ENCODE measurements around the gene LPAR3. TPM values are rescaled to one million over a fixed set of nuclear protein-coding genes. Genes with fewer than 3 reads are reported as not detected.

LPAR3 gene
- polyA plus RNA-seq, 3 donors = 1.1 to 1.4 (median 1.2) TPM

DNA sequence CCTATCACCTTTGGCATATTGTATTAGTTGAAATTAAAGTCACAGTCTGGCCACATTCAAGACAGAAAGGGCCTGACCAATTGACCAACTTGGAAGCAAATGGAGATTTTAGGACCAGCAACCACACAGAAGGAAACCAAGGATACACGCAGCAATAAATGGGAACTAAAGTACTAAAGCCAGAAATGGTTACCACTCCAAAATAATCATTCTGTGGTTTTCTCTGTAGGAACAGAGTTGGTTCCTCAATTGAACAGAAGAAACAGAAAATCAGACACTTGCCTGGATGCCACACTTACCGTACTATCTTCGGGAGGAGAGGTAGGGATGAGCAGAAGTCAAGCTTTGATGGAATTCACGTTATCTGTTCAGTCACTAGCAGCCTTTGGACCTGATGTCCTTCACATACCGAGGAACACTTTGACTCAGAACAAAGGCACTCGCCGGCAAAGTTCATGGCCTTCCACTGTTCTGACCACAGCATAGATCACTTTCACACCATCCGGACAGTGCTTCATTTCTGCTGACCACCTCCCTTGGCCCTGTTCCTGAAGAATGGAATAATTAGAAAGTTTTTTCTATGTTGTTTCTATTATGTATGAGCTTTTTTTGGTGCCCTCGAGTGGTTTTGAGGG, 96.9 kb downstream of the LPAR3 start:
- no peak for DNase-seq (ENCODE audit: extremely low read depth in 1 of 11, low read depth in 9 of 11, low spot score in 4 of 11)

DNA sequence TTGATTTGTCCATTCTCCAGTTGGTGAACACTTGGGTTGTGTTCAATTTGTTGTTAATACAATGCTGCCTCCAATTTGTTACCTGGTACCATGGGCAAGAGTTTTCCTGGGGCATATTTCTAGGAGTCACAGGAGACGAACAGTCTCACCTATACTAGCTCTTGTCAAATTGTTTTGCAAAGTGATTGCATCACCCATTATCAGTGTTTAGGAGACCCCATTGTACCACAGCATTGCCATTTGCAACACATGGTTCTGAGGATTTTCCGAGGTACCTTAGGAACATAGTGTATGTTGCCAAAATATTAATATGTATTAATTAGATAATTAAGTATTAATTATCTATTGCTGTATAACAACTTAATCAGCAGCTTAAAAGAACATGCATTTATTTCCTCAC, 97.8 kb downstream of the LPAR3 start:
- DNase-seq (ENCODE audit: extremely low read depth in 1 of 11, low read depth in 9 of 11, low spot score in 4 of 11) = no peak

DNA sequence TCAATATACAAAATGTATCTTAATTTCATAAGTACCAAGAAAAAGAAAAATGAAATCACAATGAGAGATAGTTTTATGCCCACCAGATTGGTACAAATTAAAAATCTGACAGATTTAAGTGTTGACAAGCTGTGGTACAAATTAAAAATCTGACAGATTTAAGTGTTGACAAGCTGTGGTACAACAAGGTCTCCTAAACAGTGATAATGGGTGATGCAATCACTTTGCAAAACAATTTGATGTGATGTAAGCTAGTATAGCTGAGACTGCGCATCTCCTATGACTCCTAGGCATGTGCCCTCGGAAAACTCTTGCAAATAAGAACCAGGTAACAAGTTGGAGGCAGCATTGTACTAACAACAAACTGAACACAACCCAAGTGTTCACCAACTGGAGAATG, 100.6 kb downstream of the LPAR3 start:
- no peak for DNase-seq (ENCODE audit: extremely low read depth in 1 of 11, low read depth in 9 of 11, low spot score in 4 of 11)

DNA sequence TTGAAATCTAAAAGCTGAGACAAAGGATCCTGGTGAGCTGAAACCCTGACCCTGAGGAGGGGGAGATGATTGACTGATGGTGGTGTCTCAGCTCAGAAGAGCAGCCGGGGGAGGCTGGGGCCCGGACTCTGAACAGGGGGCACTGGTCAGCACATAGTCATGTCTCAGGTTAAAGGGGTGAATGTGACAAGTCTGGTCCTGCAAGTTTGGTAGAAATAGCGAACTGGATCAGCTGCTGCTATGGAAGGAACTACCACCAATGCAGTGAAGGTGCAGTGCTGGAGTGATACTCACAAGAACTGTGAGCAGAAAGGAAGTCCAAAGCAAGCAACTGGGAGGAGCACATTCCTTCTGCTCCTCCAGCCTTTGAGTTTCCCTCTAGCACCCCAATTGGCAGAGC, 104.0 kb downstream of the LPAR3 start:
- no peak for DNase-seq (ENCODE audit: extremely low read depth in 1 of 11, low read depth in 9 of 11, low spot score in 4 of 11)

DNA sequence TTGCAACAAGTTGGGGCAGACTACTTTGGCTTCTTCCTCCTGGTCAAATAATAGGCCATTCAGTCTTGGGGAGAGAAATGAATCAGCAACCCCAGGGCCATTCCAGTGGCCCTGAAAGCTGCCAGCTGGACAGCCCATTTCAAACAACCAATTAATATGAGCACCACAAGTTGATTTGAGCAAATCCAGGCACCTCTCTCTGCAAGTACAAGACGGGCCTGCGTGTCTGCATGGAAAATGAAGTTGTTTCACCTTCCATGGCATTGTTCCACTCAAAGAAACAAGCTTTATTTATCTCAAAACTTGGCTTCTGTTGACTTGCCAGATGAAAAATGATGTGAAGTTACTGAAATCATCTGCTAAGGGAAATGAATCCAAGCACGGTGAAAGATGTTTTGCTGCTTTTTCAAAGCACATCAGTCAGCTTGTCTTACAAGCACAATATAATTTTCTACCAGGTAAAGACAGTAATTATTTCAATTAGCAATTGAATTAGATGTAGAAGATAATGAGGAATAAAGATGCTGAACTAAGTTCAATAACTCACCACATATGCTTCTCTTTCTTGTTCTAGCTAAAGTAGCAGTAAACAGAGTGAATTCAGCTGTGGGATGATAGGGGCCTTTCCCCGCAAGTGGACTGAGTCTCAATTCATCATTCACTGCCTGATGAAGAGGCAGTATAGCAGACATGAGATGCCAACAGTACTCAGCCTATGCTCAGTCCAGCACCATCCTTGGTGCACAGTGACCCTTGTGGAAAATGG, 107.6 kb downstream of the LPAR3 start:
- DNase-seq (ENCODE audit: extremely low read depth in 1 of 11, low read depth in 9 of 11, low spot score in 4 of 11) = no peak

DNA sequence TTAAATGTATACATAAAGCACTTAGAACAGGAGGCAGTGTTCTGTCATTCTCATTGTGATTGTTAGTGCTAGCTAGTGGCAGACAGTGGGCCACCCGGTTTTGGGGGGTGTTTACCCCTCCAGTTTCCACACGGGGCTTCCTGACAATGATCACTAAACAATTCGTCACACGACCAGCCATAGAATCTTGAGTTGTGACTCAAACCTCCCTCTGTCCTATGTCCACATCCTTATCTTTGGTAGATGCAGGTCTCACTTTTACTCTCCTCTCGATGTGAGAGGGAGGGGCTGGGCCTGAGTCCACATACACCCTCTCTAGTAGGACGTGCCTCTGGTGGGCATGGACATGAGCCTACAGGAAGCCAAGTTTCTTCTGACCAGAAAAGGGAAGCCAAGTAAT, 110.1 kb downstream of the LPAR3 start:
- no peak for DNase-seq (ENCODE audit: extremely low read depth in 1 of 11, low read depth in 9 of 11, low spot score in 4 of 11)

DNA sequence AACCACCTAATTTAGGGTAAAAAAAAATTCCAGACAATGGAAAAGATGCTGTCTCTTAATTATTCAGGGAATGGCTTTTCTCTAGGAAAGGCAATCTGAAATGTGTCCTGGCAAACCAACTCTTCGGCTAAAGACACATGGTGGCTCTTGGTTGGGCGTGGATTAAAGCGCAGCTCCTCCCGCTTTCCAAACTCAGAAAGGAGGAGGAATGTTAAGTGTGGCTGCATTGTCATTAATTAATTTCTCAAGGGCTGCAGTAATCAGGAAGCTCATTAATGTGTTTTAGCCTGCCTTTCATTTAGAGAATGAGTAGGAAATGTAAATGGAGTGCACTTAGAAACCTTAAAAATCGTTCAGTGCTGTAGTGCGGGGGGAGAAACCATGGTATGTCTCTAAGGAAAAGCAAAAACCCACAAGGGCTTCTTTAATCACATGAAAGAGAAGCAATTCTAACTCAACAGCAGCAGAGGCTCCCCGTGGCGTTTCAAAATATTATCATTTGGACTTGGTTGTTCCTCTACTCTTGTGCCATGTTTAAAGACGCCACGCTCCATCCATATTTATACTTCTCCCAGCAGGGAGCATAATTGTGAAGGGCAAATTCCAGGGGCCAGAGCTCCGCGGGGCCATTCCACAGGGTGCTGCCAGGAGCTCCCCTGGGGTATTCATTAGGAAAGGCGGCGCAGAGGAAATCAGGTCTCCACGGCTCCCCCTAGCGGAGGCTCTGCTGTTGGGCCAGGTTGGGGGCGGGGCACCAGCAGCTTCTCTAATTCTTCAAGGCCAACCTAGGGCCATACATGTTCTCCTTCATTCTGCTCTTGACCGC, 110.8 kb downstream of the LPAR3 start:
- no peak for DNase-seq (ENCODE audit: extremely low read depth in 1 of 11, low read depth in 9 of 11, low spot score in 4 of 11)

DNA sequence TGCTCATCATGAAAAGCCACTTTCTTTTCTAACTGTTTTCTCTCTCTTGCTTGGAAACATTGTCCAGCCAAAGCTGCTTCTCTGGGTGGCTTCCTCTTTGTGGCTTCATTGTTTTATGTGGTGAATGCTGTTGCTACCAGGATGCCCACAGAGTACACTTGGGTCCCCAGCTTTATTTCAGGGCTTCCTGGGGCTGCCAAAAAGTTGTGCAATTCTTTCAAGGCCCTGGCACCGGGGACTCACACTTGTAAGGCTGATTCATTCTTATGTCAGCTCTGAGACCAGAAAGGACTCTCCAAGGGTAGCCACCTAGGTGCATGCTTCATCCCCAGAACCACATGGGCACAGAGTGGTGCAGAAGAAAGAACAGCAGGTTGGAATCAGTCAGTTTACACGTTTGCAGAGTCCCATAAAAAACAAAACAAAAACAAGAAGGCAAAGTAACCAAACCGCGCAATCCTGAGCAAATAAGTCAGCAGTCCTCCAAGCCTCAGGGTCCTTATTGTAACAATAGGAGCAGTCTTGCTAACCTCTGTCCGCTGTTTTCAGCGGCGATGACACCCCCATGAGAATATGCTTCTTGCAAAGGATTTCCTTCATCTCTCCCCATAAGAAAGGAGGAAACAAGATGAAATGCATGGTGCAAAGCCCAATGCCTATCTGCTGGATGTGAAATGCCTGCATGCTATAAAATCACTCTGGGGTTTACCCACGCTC, 112.8 kb downstream of the LPAR3 start:
- DNase-seq (ENCODE audit: extremely low read depth in 1 of 11, low read depth in 9 of 11, low spot score in 4 of 11) = no peak

DNA sequence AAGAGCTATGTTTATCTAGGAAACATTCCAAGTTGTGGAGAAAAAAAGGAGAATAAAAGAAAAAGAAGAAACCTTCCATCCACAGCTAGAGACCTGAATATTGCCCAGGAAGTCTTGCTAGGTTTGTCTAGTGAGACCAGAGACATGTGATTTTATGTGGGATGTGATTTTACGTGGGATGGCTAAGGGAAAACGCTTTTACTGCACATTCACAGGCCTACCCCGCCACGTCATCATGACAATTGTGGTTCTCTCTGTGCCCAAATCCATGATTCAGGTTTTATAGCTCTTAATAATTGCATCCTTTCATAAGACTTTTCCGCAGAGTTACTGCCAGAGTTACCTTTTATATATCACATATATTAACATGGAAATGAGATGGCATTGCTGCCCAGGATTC, 116.4 kb downstream of the LPAR3 start:
- no peak for DNase-seq (ENCODE audit: extremely low read depth in 1 of 11, low read depth in 9 of 11, low spot score in 4 of 11)

DNA sequence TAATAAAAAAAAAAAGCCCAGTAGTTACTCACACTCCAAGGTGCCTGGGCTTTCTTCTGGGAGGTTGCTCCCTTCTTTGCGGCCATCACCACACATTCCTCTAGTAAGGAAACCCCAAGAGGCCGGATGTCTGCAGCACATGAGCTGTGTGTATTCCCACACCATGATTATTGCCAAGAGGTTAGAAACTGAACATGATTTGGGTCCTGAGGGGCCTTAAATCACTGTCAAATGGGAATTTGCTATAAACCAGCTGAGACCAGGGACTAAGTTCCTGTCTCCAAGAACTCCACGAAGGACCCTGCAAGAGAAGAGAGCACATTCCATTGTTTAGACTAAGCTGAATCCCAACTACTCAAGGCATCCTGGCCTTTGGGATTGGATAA, 117.5 kb downstream of the LPAR3 start:
- no peak for DNase-seq (ENCODE audit: extremely low read depth in 1 of 11, low read depth in 9 of 11, low spot score in 4 of 11)

DNA sequence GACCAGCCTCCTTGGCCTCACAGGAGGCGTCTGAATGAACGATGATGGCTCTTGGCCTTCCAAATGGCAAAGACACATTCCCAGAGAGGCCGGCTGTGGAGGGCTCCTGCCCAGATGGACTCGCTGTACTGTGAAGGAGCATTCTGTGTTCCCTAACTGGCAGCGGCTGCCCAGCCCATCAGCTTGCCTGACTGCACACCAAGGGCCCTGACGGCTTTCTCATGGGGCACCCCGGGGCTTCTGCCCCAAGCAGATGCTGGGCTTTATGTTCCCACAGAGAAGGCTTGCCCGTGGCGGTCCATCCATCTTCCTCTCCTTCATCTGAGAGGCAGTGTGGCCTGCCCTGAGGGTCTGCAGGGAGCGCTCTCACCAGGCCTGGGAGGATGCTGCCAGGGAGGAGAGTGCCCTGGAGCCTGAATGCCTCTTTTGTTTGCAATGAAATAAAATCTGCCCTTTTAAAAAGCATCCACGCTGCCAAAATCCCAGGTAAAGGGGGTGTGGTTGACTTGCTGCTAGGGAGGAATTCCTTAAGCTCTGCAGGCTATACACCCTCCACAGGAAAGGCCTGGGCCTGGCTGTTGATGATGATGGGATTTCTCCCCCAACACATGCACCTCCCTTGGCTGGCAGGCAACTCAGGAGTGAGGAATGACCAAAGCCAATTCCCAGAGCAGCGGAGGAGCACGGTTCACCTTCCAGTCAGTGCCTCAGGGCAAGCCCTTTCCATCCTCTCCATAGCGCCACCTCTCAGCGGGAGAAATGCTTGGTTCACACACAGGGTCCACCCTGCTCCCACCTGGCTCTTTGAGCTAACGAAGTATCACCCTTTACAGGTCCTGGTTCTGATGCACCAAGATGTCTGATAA, 118.1 kb downstream of the LPAR3 start:
- DNase-seq (ENCODE audit: extremely low read depth in 1 of 11, low read depth in 9 of 11, low spot score in 4 of 11) = no peak

DNA sequence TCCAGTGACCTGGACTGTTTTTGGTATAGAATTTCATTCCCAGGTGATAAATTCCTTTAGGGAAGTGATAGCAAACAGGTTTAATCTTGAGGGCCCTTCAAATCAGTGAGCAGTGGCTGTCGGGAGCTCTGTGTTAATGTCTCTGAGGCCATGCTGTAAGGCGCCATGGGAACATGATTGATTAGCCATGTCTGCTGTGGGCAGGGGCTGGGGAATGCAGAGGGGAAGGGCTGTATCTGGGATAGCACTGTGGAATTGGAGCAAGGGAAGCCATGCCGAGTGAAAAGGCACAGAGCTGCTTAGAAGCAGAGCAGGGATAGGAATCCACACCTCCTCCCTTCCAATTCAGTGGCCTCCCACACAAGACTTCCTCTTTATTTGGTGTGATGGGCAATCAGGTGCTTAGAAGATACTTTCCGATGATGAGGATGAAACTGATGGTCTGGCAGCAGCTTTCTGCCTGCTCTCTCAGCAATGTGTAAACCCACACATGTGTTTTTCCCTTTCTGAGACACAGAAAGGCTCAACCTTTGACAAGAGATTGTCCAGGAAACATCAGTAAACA, 119.0 kb downstream of the LPAR3 start:
- no peak for DNase-seq (ENCODE audit: extremely low read depth in 1 of 11, low read depth in 9 of 11, low spot score in 4 of 11)

DNA sequence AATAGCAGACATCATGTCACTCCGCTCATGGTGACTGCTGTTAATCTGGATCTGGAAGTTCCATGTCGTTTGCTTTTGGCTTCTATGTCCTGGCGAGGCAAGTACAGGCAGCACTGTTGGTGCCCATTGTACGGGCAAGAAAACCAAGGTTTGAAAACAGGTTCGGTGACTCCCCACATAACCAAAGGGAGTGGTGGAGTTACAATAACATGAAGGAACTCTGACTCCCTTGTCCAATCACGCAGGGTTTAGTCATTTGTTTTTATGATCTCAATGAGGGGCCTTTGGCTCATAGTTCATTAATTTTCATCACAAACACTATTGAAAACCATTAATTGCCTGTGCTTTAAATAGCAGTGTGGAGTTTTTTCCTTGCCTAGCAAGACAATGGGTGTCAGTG, 119.8 kb downstream of the LPAR3 start:
- DNase-seq (ENCODE audit: extremely low read depth in 1 of 11, low read depth in 9 of 11, low spot score in 4 of 11) = no peak

DNA sequence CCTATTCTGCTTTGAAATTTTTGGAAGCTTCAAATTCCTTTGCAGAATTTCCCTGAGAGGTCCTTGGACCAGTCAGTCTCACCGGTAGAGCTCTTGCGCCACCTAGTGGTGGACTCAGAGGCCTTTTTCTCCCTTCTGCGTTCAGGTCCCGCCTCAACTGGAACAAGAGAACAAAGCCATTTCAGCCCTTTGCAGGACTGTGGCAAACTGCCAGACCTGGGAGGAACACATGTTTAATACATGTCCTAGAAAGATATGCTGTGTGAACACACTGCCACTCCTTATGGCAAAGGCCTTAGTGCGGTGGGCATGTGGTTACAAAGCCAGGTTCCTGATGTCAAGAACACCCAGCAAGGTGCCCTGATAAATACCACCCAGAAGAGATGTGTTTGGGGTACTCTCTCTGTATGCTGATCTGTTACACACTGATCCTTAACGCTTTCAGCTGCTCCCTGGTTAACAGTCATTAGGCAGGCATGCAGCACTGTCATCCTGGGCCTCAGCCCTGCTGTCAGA, 120.5 kb downstream of the LPAR3 start:
- peak; percentile 69 to 88 (median 79) for DNase-seq (ENCODE audit: extremely low read depth in 1 of 11, low read depth in 9 of 11, low spot score in 4 of 11)

DNA sequence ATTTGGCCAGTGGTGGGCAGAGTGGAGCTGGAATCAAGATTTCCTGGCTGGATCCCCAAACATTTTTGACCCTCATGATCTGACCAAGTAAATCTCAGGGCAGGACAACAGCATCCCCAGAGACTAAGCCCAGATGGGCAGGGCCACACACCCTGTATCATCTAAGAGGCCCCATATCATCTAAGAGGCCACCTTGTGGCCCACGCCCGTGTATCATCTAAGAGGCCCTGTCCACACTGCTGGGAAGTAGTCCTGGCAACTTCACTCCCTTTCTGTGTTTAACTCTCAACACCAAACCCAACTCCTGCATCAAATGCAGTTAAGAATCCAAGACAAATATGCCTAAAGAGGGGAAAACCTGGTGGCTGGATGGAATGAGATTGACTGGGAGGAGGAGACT, 121.1 kb downstream of the LPAR3 start:
- DNase-seq (ENCODE audit: extremely low read depth in 1 of 11, low read depth in 9 of 11, low spot score in 4 of 11) = no peak

DNA sequence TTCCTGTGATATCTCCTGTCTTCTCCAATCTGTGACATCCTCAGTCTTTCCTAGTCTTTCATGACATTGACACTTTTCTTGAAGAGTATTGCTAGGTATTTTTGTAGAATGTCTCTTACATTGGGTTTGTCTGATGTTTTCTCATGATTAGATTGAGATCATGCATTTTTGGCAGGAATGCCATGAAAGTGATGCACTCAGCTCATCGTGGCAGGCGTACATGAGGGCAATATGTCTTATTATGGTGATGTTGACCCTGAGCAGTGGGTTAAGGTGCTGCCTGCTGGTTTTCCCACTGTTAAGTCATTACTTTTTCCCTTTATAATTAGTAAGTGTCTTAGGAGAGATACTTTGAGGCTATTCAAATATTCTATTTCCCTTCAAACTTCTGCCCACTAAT, 122.5 kb downstream of the LPAR3 start:
- no peak for DNase-seq (ENCODE audit: extremely low read depth in 1 of 11, low read depth in 9 of 11, low spot score in 4 of 11)

DNA sequence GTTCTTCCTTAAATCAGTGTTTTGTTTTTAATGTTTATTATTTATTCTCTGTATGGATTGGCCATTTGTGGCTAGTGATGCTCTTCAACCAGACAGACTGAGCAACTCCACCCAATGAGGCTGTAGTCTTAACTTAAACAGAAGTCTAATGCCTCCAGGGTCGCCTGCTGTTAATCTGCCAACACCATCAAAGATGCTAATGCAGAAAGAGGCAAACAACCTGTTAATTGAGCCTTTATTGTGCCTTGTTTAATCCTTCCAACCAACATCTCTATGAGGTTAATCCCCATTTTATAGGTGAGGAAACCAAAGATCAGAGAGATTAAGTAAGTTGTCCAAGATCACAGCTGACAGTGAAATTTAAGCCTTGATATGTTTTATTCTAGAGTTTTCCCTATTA, 123.4 kb downstream of the LPAR3 start:
- no peak for DNase-seq (ENCODE audit: extremely low read depth in 1 of 11, low read depth in 9 of 11, low spot score in 4 of 11)

DNA sequence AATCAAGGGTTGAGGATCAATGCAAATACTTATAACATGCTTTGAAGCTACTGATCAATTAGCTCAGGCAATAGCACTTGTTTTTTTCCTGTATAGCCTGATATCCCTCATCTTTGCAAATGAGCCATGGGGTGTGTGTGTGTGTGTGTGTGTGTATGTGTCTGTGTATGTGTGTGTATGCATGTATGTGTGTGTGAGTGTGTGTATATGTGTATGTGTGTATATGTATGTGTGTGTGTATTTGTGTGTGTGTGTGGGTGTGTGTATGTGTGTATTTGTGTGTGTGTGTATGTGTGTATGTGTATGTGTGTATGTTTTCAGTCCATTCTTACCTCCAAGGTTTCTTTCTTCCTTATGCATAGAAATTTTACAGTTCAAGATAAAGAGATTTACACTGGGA, 124.4 kb downstream of the LPAR3 start:
- no peak for DNase-seq (ENCODE audit: extremely low read depth in 1 of 11, low read depth in 9 of 11, low spot score in 4 of 11)
